Measurements from ENCODE around the gene KRTAP12-1.
"Not testable (repeated sequence)": the region's sequence is repeated elsewhere in the genome, so short reads cannot be mapped to it uniquely, and the experiment has no call there.

KRTAP12-1 gene

DNA sequence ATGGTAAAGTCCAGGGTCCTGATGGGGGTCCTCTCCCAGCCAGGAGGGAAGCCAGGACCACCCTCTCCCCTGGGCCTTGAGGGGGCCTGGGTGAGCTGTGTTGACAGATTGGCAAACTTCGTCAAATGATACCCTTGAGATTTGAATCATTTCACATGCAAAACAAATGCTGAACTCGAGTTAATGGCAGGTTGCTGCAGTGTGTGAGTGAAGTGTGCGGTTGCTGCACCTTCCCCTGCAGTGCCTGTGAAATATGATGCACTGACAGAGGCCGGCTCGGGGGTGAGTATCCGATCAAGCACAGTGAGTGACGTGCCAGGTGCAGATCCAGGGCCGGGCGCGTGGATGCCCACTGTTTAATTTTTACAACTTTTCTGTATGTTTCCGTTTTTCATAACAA lies 5.7 kb upstream of the KRTAP12-1 start:
- TF ChIP-seq, protein P1, sequence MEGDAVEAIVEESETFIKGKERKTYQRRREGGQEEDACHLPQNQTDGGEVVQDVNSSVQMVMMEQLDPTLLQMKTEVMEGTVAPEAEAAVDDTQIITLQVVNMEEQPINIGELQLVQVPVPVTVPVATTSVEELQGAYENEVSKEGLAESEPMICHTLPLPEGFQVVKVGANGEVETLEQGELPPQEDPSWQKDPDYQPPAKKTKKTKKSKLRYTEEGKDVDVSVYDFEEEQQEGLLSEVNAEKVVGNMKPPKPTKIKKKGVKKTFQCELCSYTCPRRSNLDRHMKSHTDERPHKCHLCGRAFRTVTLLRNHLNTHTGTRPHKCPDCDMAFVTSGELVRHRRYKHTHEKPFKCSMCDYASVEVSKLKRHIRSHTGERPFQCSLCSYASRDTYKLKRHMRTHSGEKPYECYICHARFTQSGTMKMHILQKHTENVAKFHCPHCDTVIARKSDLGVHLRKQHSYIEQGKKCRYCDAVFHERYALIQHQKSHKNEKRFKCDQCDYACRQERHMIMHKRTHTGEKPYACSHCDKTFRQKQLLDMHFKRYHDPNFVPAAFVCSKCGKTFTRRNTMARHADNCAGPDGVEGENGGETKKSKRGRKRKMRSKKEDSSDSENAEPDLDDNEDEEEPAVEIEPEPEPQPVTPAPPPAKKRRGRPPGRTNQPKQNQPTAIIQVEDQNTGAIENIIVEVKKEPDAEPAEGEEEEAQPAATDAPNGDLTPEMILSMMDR (IDR thresholded peaks at IDR 0.05; ENCODE audit: low read depth, low read length), result no peak
- Histone ChIP-seq H3K27me3 (peaks cover 61% of the 10 kb centered on the region), H3K4me1 (no peaks in the 10 kb centered on the region), H3K4me3 (ENCODE audit: low read depth, low read length) (no peak overlapping the region), H3K9me3 (no peaks in the 10 kb centered on the region), H3K36me3 (no peaks in the 10 kb centered on the region)
- DNase-seq, result no peak

DNA sequence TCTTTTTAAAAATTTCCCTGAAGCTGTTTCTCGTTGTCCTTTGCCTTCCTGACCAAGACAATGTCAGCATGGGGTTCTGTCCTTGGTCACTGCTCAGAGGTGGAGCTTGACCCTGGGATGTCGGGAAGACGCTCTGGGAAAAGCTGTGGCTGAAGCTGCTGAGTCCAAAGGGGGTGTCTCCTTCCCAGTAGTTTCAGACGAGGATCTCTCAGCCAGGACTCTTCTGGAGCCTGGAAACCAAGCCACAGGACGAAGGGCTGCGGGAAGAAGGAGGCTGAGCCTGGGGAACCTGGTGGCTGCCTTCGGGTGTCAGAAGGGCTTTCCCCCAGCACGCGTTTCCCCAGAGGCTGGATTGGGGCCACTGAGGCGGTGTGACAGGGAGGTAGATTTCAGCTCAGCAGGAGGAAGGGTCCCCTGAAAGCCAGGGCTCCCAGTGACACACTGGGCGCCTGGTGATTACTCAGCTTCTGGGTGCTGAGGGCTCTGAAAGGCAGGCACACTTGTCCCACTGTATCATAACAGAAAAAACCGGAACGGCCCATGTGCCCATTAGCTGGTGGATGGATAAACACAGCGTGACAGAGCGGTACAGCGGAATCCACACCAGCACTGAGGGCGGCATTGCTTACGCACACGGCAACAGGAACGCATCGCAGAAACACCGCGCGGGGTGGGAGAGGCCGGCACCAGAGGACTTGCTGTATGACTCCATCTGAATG lies 5.0 kb upstream of the KRTAP12-1 start:
- H3K4me3 ChIP-seq (ENCODE audit: low read depth, low read length), result no peak overlapping the region
- no peaks in the 10 kb centered on the region for H3K36me3 ChIP-seq
- peaks cover 68% of the 10 kb centered on the region for H3K27me3 ChIP-seq
- H3K4me1 ChIP-seq, result no peaks in the 10 kb centered on the region
- no peaks in the 10 kb centered on the region for H3K9me3 ChIP-seq
- TF ChIP-seq, protein P1 (IDR thresholded peaks at IDR 0.05; ENCODE audit: low read depth, low read length), result no peak
- DNase-seq, result no peak

DNA sequence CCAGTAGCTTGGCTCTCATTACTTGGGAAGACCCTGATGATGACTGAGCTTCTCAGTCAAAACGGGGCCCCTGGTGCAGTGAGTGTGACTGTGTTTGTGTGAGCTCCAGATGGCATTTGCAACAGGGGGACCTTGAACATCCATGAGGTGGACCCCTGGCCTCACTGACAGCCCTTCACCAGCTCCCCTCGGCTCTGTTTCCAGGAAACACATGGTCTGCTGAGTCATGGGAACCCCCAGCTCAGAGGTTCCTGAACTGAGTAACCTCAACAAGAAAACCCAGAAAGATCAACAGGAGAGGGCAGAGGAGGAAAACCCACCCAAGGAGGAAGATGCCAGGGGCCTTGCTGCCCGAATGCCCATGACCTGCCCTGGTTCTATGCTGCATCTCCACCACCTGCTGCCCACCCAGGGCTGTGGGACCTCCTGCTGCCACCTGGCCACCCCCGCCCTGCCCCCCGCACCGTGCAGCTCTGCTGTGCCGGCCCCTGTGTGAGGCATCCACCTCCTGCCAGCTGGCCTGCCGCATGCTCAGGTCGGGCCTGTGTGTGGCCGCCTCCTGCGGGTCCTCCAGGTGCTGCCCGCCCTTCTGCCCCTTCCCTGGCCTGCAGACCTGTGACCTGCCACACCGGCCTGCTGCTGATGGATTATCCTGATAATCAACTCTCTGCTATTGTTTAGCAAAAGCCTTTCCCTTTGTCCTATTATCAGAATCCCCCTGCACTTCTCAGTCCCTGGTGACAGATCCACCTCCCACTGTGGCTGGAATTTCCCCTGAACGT lies 4.2 kb upstream of the KRTAP12-1 start:
- TF ChIP-seq, protein P1 (IDR thresholded peaks at IDR 0.05; ENCODE audit: low read depth, low read length), result no peak

DNA sequence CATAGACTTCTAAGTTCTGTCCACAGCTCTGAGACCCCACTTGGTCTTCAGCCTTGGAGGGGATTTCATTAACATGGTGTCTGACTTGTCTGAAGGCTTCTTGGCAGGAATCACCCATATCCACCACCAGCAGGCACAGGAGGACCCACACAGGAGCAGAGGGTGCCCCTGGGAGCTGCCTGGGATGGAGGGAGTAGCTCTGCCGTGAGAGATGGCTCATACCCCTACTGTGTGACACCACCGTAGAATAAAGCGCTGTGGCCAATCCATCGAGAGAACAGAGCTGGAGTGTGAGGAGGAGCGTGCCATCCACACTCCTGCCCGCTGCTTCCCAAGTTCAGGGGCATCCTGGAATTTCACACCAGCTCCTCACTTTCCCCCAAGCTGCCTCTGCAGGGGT lies 3.1 kb upstream of the KRTAP12-1 start:
- H3K36me3 ChIP-seq; H3K9me3 ChIP-seq; DNase-seq; H3K4me3 ChIP-seq (ENCODE audit: low read depth, low read length); H3K4me1 ChIP-seq: not testable (repeated sequence)
- H3K27me3 ChIP-seq, result peaks cover 68% of the 10 kb centered on the region

More for the DNA sequence above, 4.2 kb upstream of the KRTAP12-1 start:
- no peaks in the 10 kb centered on the region for H3K36me3 ChIP-seq
- H3K4me1 ChIP-seq, result no peaks in the 10 kb centered on the region
- H3K27me3 ChIP-seq, result peaks cover 70% of the 10 kb centered on the region
- H3K9me3 ChIP-seq, result no peaks in the 10 kb centered on the region
- H3K4me3 ChIP-seq (ENCODE audit: low read depth, low read length), result no peak overlapping the region
- no peak for DNase-seq

DNA sequence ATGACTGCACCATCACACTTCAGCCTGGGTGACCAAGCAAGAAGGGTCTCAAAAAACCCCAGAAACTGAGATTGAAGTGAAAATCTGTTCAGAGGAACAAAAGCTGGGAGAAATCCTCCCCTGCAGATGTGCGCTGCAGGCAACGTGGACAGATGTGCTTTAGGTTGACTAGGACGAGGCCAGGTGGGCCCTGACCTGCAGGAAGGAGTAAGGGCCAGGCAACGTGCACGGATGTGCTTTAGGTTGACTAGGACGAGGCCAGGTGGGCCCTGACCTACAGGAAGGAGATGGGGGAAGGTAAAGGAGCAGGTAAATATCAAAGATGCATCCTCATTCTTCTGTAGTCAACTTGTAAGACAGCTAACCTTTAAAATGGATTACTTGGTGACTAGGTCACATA lies 2.5 kb upstream of the KRTAP12-1 start:
- Histone ChIP-seq H3K4me3 (ENCODE audit: low read depth, low read length) (no peak overlapping the region), H3K36me3 (no peaks in the 10 kb centered on the region), H3K4me1 (no peaks in the 10 kb centered on the region), H3K27me3 (peaks cover 65% of the 10 kb centered on the region), H3K9me3 (no peaks in the 10 kb centered on the region)
- DNase-seq, result no peak
- TF ChIP-seq, protein P1 (IDR thresholded peaks at IDR 0.05; ENCODE audit: low read depth, low read length), result no peak

DNA sequence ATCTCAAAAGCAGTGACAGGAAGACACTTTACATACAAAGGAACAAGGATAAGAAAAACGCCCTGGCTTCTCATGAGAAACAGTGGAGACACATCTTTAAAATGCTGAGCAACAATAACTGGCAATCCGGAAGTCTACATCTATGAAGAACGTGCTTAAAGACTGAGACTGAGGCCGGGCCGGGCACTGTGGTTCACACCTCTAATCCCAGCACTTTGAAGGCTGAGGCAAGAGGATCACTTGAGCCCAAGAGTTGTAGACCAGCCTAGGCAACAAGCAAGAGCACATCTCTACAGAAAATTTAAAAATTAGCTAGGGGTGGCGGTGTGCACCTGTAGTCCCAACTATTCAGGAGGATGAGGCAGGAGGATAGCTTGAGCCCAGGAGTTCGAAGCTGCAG lies 2.1 kb upstream of the KRTAP12-1 start:
- DNase-seq, result no peak
- no peak overlapping the region for H3K4me3 ChIP-seq (ENCODE audit: low read depth, low read length)
- TF ChIP-seq, protein P1 (IDR thresholded peaks at IDR 0.05; ENCODE audit: low read depth, low read length), result no peak
- peaks cover 66% of the 10 kb centered on the region for H3K27me3 ChIP-seq
- no peaks in the 10 kb centered on the region for H3K9me3 ChIP-seq
- no peaks in the 10 kb centered on the region for H3K4me1 ChIP-seq
- H3K36me3 ChIP-seq, result no peaks in the 10 kb centered on the region

Measured in BE2C (cell line).